ENCODE measurements around the gene DGKB.

GRCh38 chr7:14760730-14761478 is 141.6 kb downstream of the DGKB start:
- no peak for TF ChIP-seq NFIC (IDR thresholded peaks at IDR 0.05; ENCODE audit: borderline replicate concordance)
- TF ChIP-seq EZH2phosphoT487 (IDR thresholded peaks at IDR 0.05; ENCODE audit: borderline replicate concordance, low read depth): no peak
- no peak for TF ChIP-seq REST (IDR thresholded peaks at IDR 0.05; ENCODE audit: low read depth, low read length)
- no peak for TF ChIP-seq GABPA (IDR thresholded peaks at IDR 0.05; ENCODE audit: low read depth)
- TF ChIP-seq CTCF (IDR thresholded peaks at IDR 0.05): no peak
- TF ChIP-seq TAF1 (IDR thresholded peaks at IDR 0.05; ENCODE audit: borderline replicate concordance, low read depth, low read length): no peak
- no peak for TF ChIP-seq RCOR1 (IDR thresholded peaks at IDR 0.05; ENCODE audit: low read length)
- no peak for TF ChIP-seq FOXJ3 (CRISPR knock-in tag; IDR thresholded peaks at IDR 0.05)
- TF ChIP-seq YY1 (IDR thresholded peaks at IDR 0.05; ENCODE audit: low read depth): no peak
- TF ChIP-seq TCF12 (IDR thresholded peaks at IDR 0.05): no peak
- TF ChIP-seq GATA2 (CRISPR knock-in tag; IDR thresholded peaks at IDR 0.05): no peak
- no peak for TF ChIP-seq EP300 (IDR thresholded peaks at IDR 0.05; ENCODE audit: borderline replicate concordance in 1 of 2, low read depth in 1 of 2, low read length in 1 of 2)

All from SK-N-SH (cell line).